ENCODE measurements around the gene IBA57. TPM values are rescaled to one million over a fixed set of nuclear protein-coding genes. Genes with fewer than 3 reads are reported as not detected.
A peak's percentile ranks its signal among the peaks of the same experiment; 100 is the strongest.

The IBA57 gene
- total RNA-seq (4.2 TPM), polyA plus RNA-seq (1.7 TPM)
- long read RNA-seq, donor 1 = 0 reads
- long read RNA-seq, donor 2 = 0 reads
- long read RNA-seq, donor 3, full-length matches to known transcripts = 2 of 2 reads
- long read RNA-seq, donor 3, partial matches to known transcripts = 0 of 2 reads
- long read RNA-seq, donor 3, other reads (novel, unspliced or antisense) = 0 of 2 reads
- long read RNA-seq, donor 4, full-length matches to known transcripts = 1 of 1 reads
- long read RNA-seq, donor 4, partial matches to known transcripts = 0 of 1 reads
- long read RNA-seq, donor 4, other reads (novel, unspliced or antisense) = 0 of 1 reads
- long read RNA-seq, donor 5, full-length matches to known transcripts = 3 of 3 reads
- long read RNA-seq, donor 5, partial matches to known transcripts = 0 of 3 reads
- long read RNA-seq, donor 5, other reads (novel, unspliced or antisense) = 0 of 3 reads
- long read RNA-seq, donor 6, full-length matches to known transcripts = 1 of 1 reads
- long read RNA-seq, donor 6, partial matches to known transcripts = 0 of 1 reads
- long read RNA-seq, donor 6, other reads (novel, unspliced or antisense) = 0 of 1 reads
- long read RNA-seq, donor 7, full-length matches to known transcripts = 2 of 2 reads
- long read RNA-seq, donor 7, partial matches to known transcripts = 0 of 2 reads
- long read RNA-seq, donor 7, other reads (novel, unspliced or antisense) = 0 of 2 reads
- long read RNA-seq, donor 8 = 0 reads
- long read RNA-seq, donor 9 = 0 reads
- long read RNA-seq, donor 10, full-length matches to known transcripts = 2 of 2 reads
- long read RNA-seq, donor 10, partial matches to known transcripts = 0 of 2 reads
- long read RNA-seq, donor 10, other reads (novel, unspliced or antisense) = 0 of 2 reads

DNA sequence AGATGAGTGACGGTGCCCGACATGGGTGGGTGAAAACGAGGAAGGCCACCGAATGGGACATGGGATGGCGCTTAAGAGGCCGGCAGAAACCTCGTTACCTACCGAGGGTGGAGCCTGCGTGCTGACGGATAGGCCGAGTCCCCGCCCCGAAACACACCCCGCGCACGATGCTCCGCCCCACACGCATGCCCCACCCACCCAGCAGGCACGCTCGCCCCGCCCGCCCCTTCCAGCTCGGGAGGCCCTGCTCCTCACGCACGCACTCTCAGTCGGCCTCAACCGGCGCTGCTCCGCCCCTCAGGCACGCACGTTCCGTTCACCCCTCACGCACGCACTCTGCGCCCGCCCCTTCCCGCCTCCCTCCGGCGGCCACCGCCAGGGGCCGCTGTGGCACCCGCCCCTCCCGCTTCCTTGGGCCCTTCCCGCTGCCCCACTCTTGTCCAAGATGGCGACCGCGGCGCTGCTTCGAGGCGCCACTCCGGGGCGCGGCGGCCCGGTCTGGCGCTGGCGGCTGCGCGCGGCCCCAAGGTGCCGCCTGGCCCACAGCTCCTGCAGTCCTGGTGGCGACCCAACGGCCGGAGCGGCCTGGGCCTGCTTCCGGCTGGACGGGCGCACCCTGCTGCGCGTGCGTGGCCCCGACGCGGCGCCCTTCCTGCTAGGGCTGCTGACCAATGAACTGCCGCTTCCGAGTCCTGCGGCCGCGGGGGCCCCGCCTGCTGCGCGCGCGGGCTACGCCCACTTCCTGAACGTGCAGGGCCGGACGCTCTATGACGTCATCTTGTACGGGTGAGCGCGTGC, at the start of gene IBA57:
IBA57 (plus strand) TSS at position 433 of the 798 bp plus-strand sequence; CDS start at position 446, 13 bp downstream.
- H3K4me3 ChIP-seq (ENCODE audit: low read length in 2 of 2) = peak within 1 kb of the TSS; percentile 64 to 86
- under 1% methylated on average over 93 of the region's 93 CpGs for whole genome bisulfite sequencing
- no peaks in the 10 kb centered on the region for H3K9me3 ChIP-seq (ENCODE audit: control insufficient read depth in 2 of 2, insufficient read depth in 1 of 2, low read length in 1 of 2)
- H3K36me3 ChIP-seq (ENCODE audit: control insufficient read depth in 2 of 2, insufficient read depth in 2 of 2, low read length in 1 of 2) = peaks cover 4 to 5% of the 10 kb centered on the region in 2 donors
- H3K27ac ChIP-seq (ENCODE audit: low read depth in 1 of 2, low read length in 1 of 2) = peak within 1 kb of the TSS; percentile 92 to 100
- peaks cover 6 to 48% of the 10 kb centered on the region in 2 donors for H3K4me1 ChIP-seq (ENCODE audit: control insufficient read depth in 2 of 2, insufficient read depth in 2 of 2, low read length in 2 of 2)
- peak; percentile 93 to 99 (median 99) for DNase-seq (ENCODE audit: low read depth in 6 of 9, low spot score in 9 of 9)
- H3K27me3 ChIP-seq (ENCODE audit: control insufficient read depth in 2 of 2, insufficient read depth in 1 of 2, low read length in 1 of 2) = peaks cover 0 to 3% of the 10 kb centered on the region in 2 donors

DNA sequence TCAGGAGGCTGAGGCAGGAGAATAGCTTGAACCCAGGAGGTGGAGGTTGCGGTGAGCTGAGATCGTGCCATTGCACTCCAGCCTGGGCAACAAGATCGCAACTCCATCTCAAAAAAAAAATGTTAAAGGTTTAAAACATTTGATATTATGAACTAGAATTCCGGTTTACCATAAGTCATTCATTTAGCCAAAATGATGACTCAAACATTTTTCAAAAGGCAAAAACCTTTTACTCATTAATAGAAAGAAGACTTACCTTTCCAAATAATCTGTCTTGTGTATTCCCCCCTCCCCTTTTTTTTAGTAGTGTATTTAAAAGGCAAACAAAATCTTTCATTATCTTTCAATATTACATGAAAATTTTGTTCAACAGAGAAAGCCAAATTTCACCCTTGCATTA, 48.3 kb upstream of the IBA57 start:
- no peak overlapping the region for H3K27ac ChIP-seq (ENCODE audit: low read depth in 1 of 2, low read length in 1 of 2)
- H3K4me1 ChIP-seq (ENCODE audit: control insufficient read depth in 2 of 2, insufficient read depth in 2 of 2, low read length in 2 of 2) = no peaks in the 10 kb centered on the region
- no peaks in the 10 kb centered on the region for H3K27me3 ChIP-seq (ENCODE audit: control insufficient read depth in 2 of 2, insufficient read depth in 1 of 2, low read length in 1 of 2)
- no peaks in the 10 kb centered on the region for H3K36me3 ChIP-seq (ENCODE audit: control insufficient read depth in 2 of 2, insufficient read depth in 2 of 2, low read length in 1 of 2)
- DNase-seq (ENCODE audit: low read depth in 6 of 9, low spot score in 9 of 9) = no peak
- no peak overlapping the region for H3K4me3 ChIP-seq (ENCODE audit: low read length in 2 of 2)
- WGBS = 98% methylated on average over 4 of the region's 4 CpGs
- peaks cover 0 to 5% of the 10 kb centered on the region in 2 donors for H3K9me3 ChIP-seq (ENCODE audit: control insufficient read depth in 2 of 2, insufficient read depth in 1 of 2, low read length in 1 of 2)

DNA sequence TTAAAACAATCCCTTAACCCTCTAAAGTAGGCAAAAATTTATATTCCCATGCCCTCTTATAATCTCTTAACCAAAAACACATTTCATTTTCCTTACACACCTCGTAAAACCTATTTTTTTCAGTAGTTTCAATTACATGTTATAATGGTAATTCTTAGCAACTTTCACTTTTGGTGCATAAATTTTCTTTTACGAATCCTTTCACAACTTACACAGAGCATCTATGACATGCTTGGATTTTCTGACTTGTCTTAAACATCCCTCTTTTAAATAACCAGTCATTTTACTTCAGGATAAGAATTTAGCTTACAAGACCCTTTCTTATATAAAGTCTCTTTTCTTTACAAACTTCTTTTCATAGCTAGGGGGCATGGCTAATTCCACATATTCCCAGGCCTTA, 47.6 kb upstream of the IBA57 start:
- peaks cover 0 to 5% of the 10 kb centered on the region in 2 donors for H3K9me3 ChIP-seq (ENCODE audit: control insufficient read depth in 2 of 2, insufficient read depth in 1 of 2, low read length in 1 of 2)
- H3K4me1 ChIP-seq (ENCODE audit: control insufficient read depth in 2 of 2, insufficient read depth in 2 of 2, low read length in 2 of 2) = no peaks in the 10 kb centered on the region
- no peak overlapping the region for H3K4me3 ChIP-seq (ENCODE audit: low read length in 2 of 2)
- 91% methylated on average over 2 of the region's 2 CpGs for WGBS
- DNase-seq (ENCODE audit: low read depth in 6 of 9, low spot score in 9 of 9) = no peak
- no peak overlapping the region for H3K27ac ChIP-seq (ENCODE audit: low read depth in 1 of 2, low read length in 1 of 2)
- H3K36me3 ChIP-seq (ENCODE audit: control insufficient read depth in 2 of 2, insufficient read depth in 2 of 2, low read length in 1 of 2) = no peaks in the 10 kb centered on the region
- H3K27me3 ChIP-seq (ENCODE audit: control insufficient read depth in 2 of 2, insufficient read depth in 1 of 2, low read length in 1 of 2) = peaks cover 0 to under 1% of the 10 kb centered on the region in 2 donors

DNA sequence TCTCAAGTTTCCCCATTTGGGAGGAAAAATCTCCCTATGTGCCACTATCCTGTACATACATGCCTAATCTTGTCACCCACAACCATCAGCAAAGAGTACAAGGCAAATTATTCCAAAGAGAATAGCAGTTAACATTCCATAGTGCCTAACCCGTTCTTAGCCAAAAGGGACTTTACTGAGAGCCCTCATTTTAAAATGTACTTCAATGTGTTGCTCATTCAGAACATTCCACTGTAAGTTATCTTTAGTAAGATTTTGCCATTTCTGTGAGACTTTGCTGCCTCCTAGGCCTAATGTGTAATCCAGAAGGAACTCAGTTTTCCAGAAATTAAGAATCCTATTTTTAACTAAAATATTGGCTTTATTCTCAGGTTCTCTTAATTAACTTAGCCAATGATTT, 45.3 kb upstream of the IBA57 start:
- no peak overlapping the region for H3K4me3 ChIP-seq (ENCODE audit: low read length in 2 of 2)
- peaks cover 0 to 5% of the 10 kb centered on the region in 2 donors for H3K27me3 ChIP-seq (ENCODE audit: control insufficient read depth in 2 of 2, insufficient read depth in 1 of 2, low read length in 1 of 2)
- no peak overlapping the region for H3K27ac ChIP-seq (ENCODE audit: low read depth in 1 of 2, low read length in 1 of 2)
- DNase-seq (ENCODE audit: low read depth in 6 of 9, low spot score in 9 of 9) = no peak
- peaks cover 0 to 5% of the 10 kb centered on the region in 2 donors for H3K9me3 ChIP-seq (ENCODE audit: control insufficient read depth in 2 of 2, insufficient read depth in 1 of 2, low read length in 1 of 2)
- H3K4me1 ChIP-seq (ENCODE audit: control insufficient read depth in 2 of 2, insufficient read depth in 2 of 2, low read length in 2 of 2) = no peaks in the 10 kb centered on the region
- H3K36me3 ChIP-seq (ENCODE audit: control insufficient read depth in 2 of 2, insufficient read depth in 2 of 2, low read length in 1 of 2) = no peaks in the 10 kb centered on the region
- WGBS = 91% methylated on average over 1 of the region's 1 CpG

DNA sequence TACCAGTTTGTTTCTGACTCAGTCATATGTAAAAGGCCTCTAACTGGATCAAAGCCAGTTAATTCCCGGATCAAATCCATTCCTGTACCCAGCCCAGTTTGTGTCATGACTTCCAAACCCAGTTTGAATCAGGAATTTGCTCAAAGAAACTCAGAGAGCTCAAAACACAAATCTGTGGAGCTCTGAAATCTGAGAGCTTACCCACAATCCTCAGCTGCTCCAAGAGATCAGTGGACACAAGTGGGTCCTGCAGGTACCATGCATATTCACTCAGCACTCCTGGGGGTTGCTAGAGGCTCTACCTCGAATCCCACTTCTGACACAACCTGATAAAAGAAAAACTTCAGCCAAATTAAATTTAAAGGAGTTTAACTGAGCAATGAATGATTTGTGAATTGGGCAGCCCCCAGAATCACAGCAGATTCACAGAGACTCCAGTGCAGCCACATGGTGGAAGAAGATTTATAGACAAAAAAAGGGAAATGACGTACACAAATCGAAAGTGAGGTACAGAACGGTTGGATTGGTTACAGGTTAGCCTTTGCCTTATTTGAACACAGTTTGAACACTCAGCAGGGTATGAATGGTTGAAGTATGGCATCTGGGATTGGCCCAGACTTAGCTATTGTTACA, 44.6 kb upstream of the IBA57 start:
- Histone ChIP-seq H3K9me3 (ENCODE audit: control insufficient read depth in 2 of 2, insufficient read depth in 1 of 2, low read length in 1 of 2) (peaks cover 0 to 5% of the 10 kb centered on the region in 2 donors), H3K4me1 (ENCODE audit: control insufficient read depth in 2 of 2, insufficient read depth in 2 of 2, low read length in 2 of 2) (no peaks in the 10 kb centered on the region), H3K27me3 (ENCODE audit: control insufficient read depth in 2 of 2, insufficient read depth in 1 of 2, low read length in 1 of 2) (peaks cover 0 to 5% of the 10 kb centered on the region in 2 donors), H3K36me3 (ENCODE audit: control insufficient read depth in 2 of 2, insufficient read depth in 2 of 2, low read length in 1 of 2) (no peaks in the 10 kb centered on the region), H3K4me3 (ENCODE audit: low read length in 2 of 2) (no peak overlapping the region), H3K27ac (ENCODE audit: low read depth in 1 of 2, low read length in 1 of 2) (no peak overlapping the region)
- 52% methylated on average over 5 of the region's 5 CpGs for WGBS
- DNase-seq (ENCODE audit: low read depth in 6 of 9, low spot score in 9 of 9) = no peak

DNA sequence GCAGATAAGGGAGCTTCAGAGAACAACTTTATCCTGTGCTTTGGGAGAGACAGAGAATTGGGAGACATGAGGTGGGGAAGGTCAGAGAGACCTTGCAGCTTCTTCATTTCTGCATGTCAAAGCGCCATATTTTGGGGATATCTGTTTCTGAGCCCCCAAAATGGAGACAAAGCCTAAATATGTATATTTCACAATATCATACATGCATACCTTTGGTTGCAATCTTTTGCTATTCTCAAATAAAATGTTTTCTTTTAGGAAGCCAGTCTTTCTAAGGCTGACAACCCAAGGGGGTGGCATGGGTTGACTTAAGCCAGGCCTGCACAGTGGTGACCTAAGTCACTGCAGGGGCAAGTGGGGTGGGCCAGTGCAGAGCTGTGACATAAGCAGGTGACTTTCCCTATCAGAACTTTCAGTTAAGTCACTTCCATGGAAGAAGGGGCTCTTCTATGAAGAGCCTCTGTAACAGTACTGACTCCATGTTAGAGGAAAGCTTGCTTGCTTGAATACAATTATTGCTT, 42.6 kb upstream of the IBA57 start:
- Histone ChIP-seq H3K36me3 (ENCODE audit: control insufficient read depth in 2 of 2, insufficient read depth in 2 of 2, low read length in 1 of 2) (no peaks in the 10 kb centered on the region), H3K27me3 (ENCODE audit: control insufficient read depth in 2 of 2, insufficient read depth in 1 of 2, low read length in 1 of 2) (peaks cover 0 to 5% of the 10 kb centered on the region in 2 donors), H3K4me3 (ENCODE audit: low read length in 2 of 2) (no peak overlapping the region), H3K9me3 (ENCODE audit: control insufficient read depth in 2 of 2, insufficient read depth in 1 of 2, low read length in 1 of 2) (peaks cover 0 to 5% of the 10 kb centered on the region in 2 donors), H3K4me1 (ENCODE audit: control insufficient read depth in 2 of 2, insufficient read depth in 2 of 2, low read length in 2 of 2) (no peaks in the 10 kb centered on the region), H3K27ac (ENCODE audit: low read depth in 1 of 2, low read length in 1 of 2) (no peak overlapping the region)
- WGBS = 90% methylated on average over 1 of the region's 1 CpG
- no peak for DNase-seq (ENCODE audit: low read depth in 6 of 9, low spot score in 9 of 9)

DNA sequence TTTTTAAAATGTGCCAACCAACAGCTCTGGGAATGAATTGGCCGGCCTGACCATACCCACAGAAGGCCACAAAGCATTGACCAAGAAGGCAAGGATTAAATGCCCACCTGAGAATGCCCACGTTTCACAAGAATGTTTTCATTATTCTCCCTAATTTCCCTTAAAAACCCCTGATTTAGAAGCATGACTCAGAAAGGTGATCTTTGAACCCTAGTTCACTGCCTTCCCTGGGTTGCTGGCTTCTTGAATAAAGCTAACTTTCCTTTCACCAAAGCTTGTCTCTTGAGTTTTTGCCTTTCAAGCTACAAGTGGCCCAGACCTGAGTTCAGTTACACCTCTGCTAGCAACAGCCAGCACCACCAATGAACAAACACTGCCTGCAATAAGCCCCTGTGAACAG, 42.1 kb upstream of the IBA57 start:
- Histone ChIP-seq H3K36me3 (ENCODE audit: control insufficient read depth in 2 of 2, insufficient read depth in 2 of 2, low read length in 1 of 2) (no peaks in the 10 kb centered on the region), H3K4me3 (ENCODE audit: low read length in 2 of 2) (no peak overlapping the region), H3K27ac (ENCODE audit: low read depth in 1 of 2, low read length in 1 of 2) (no peak overlapping the region), H3K9me3 (ENCODE audit: control insufficient read depth in 2 of 2, insufficient read depth in 1 of 2, low read length in 1 of 2) (peaks cover 0 to 3% of the 10 kb centered on the region in 2 donors), H3K4me1 (ENCODE audit: control insufficient read depth in 2 of 2, insufficient read depth in 2 of 2, low read length in 2 of 2) (no peaks in the 10 kb centered on the region), H3K27me3 (ENCODE audit: control insufficient read depth in 2 of 2, insufficient read depth in 1 of 2, low read length in 1 of 2) (peaks cover 0 to 5% of the 10 kb centered on the region in 2 donors)
- no peak for DNase-seq (ENCODE audit: low read depth in 6 of 9, low spot score in 9 of 9)
- 90% methylated on average over 2 of the region's 2 CpGs for WGBS

DNA sequence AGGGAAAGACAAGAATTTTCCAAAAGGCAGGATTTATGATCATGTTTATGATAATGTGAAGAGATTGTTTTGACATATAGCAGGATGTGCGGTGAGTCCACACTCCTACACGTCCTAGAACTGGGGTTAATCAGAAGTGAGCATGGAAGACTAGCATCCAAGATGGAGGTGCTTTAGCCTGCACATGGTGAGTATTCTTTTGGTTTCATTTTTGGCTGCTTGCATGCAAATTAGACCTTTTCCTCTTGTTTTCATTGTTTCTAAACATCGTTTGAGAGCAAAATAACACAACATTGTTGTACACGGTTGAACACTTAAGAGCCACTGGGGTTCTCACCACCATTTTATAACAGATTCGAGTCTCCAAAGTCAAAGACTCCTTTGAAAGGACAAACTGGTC, 40.4 kb upstream of the IBA57 start:
- no peaks in the 10 kb centered on the region for H3K9me3 ChIP-seq (ENCODE audit: control insufficient read depth in 2 of 2, insufficient read depth in 1 of 2, low read length in 1 of 2)
- 89% methylated on average over 5 of the region's 5 CpGs for WGBS
- no peaks in the 10 kb centered on the region for H3K36me3 ChIP-seq (ENCODE audit: control insufficient read depth in 2 of 2, insufficient read depth in 2 of 2, low read length in 1 of 2)
- DNase-seq (ENCODE audit: low read depth in 6 of 9, low spot score in 9 of 9) = no peak
- H3K27me3 ChIP-seq (ENCODE audit: control insufficient read depth in 2 of 2, insufficient read depth in 1 of 2, low read length in 1 of 2) = peaks cover 0 to 7% of the 10 kb centered on the region in 2 donors
- no peak overlapping the region for H3K27ac ChIP-seq (ENCODE audit: low read depth in 1 of 2, low read length in 1 of 2)
- no peaks in the 10 kb centered on the region for H3K4me1 ChIP-seq (ENCODE audit: control insufficient read depth in 2 of 2, insufficient read depth in 2 of 2, low read length in 2 of 2)
- H3K4me3 ChIP-seq (ENCODE audit: low read length in 2 of 2) = no peak overlapping the region

All from thymus (tissue), 14 donors.